GM23338 (cell line): ENCODE data around the gene P4HTM. TPM values are rescaled to one million over a fixed set of nuclear protein-coding genes. Genes with fewer than 3 reads are reported as not detected.

ENCODE experiments used
- ATAC-seq: fragments of 200-7000 bp; cut with Tn5 transposase; 3 replicates; pipeline ENCODE4 v1.9.1; 2020
- DNase-seq: peaks from one replicate; pipeline ENCODE4 v3.0.0-alpha.2; 2015; ENCODE audit warnings: low spot score
- H2AFZ ChIP-seq: fragments of 200-600 bp; sonication (generic); 2 replicates; pipeline ENCODE4 v1.8.0; 2016; ENCODE audit warnings: antibody characterized with exemption, mild to moderate bottlenecking, moderate library complexity
- H3F3A ChIP-seq: fragments of 200-600 bp; sonication (generic); replicated peaks from 2 replicates; pipeline ENCODE4 v1.8.0; 2017; ENCODE audit warnings: antibody characterized with exemption, mixed run types, low read depth
- H3K27ac ChIP-seq: fragments of 200-600 bp; sonication (generic); 2 replicates; pipeline ENCODE4 v1.6.1; 2016; ENCODE audit warnings: low read depth
- H3K27me3 ChIP-seq: fragments of 200-600 bp; sonication (generic); 2 replicates; pipeline ENCODE4 v1.8.0; 2016; ENCODE audit warnings: mild to moderate bottlenecking, mixed run types, moderate library complexity; ENCODE audit not compliant: insufficient read depth
- H3K36me3 ChIP-seq: fragments of 200-600 bp; sonication (generic); 2 replicates; pipeline ENCODE4 v1.8.0; 2016; ENCODE audit warnings: mild to moderate bottlenecking; ENCODE audit not compliant: insufficient read depth
- H3K4me1 ChIP-seq: fragments of 200-600 bp; sonication (generic); 2 replicates; pipeline ENCODE4 v1.8.0; 2016; ENCODE audit warnings: mild to moderate bottlenecking, moderate library complexity; ENCODE audit not compliant: insufficient read depth
- H3K4me2 ChIP-seq: fragments of 200-600 bp; sonication (generic); 2 replicates; pipeline ENCODE4 v1.7.1; 2017; ENCODE audit warnings: mixed run types
- H3K4me3 ChIP-seq: fragments of 200-600 bp; sonication (generic); 2 replicates; pipeline ENCODE4 v1.6.1; 2016; ENCODE audit warnings: mixed run types
- H3K79me2 ChIP-seq: fragments of 200-600 bp; sonication (generic); replicated peaks from 2 replicates; pipeline ENCODE4 v1.8.0; 2017; ENCODE audit warnings: mild to moderate bottlenecking; ENCODE audit not compliant: insufficient read depth
- H3K9me2 ChIP-seq: fragments of 200-600 bp; sonication (generic); 2 replicates; pipeline ENCODE4 v1.8.0; 2017; ENCODE audit not compliant: insufficient read depth
- H4K20me1 ChIP-seq: fragments of 200-600 bp; sonication (generic); replicated peaks from 2 replicates; pipeline ENCODE4 v1.8.0; 2017; ENCODE audit warnings: mild to moderate bottlenecking; ENCODE audit not compliant: insufficient read depth
- H3K27ac Mint-ChIP-seq: 2 replicates; pipeline ENCODE4 v1.8.0; 2020; ENCODE audit warnings: inconsistent platforms, mild to moderate bottlenecking, moderate library complexity, mixed read lengths
- H3K27me3 Mint-ChIP-seq: 3 replicates; pipeline ENCODE4 v1.8.0; 2022; ENCODE audit warnings: low read depth, mild to moderate bottlenecking, moderate library complexity, mixed read lengths, inconsistent platforms; ENCODE audit not compliant: insufficient read depth, poor library complexity
- H3K36me3 Mint-ChIP-seq: 3 replicates; pipeline ENCODE4 v1.8.0; 2021; ENCODE audit warnings: low read depth, mild to moderate bottlenecking, inconsistent platforms, moderate library complexity, mixed read lengths
- H3K4me1 Mint-ChIP-seq: 3 replicates; pipeline ENCODE4 v1.8.0; 2020; ENCODE audit warnings: mild to moderate bottlenecking, inconsistent platforms, mixed read lengths
- H3K4me3 Mint-ChIP-seq: 3 replicates; pipeline ENCODE4 v1.8.0; 2021; ENCODE audit warnings: moderate library complexity, mild to moderate bottlenecking, inconsistent platforms, mixed read lengths
- H3K9me3 Mint-ChIP-seq: 3 replicates; pipeline ENCODE4 v1.8.0; 2020; ENCODE audit warnings: moderate library complexity, mild to moderate bottlenecking, inconsistent platforms, mixed read lengths
- CREB1 ChIP-seq: fragments of 250-450 bp; sonication (Bioruptor Pico); IDR thresholded peaks from 2 replicates; pipeline ENCODE4 v1.5.0; 2020; ENCODE audit warnings: low read depth, mild to moderate bottlenecking, moderate library complexity
- CTCF ChIP-seq, 2 experiments: fragments of 200-600 bp in 1 of 2; sonication (generic) in 1 of 2; conservative IDR thresholded peaks; 2 replicates each; pipeline versions ENCODE4 v1.5.1 to v1.6.1; 2016 to 2017; ENCODE audit warnings: antibody characterized with exemption in 2 of 2, low read depth in 2 of 2, mild to moderate bottlenecking in 2 of 2, moderate library complexity in 1 of 2
- ETS1 ChIP-seq: IDR thresholded peaks from 2 replicates; pipeline ENCODE4 v1.6.1; 2016; ENCODE audit warnings: antibody characterized with exemption
- EZH2 ChIP-seq: fragments of 200-600 bp; sonication (generic); IDR thresholded peaks from one replicate; pipeline ENCODE4 v1.8.0; 2017; ENCODE audit warnings: antibody characterized with exemption, mild to moderate bottlenecking, low read depth; ENCODE audit not compliant: unreplicated experiment
- EZH2phosphoT487 ChIP-seq: fragments of 200-600 bp; sonication (generic); IDR thresholded peaks from one replicate; pipeline ENCODE4 v1.8.1; 2018; ENCODE audit warnings: antibody characterized with exemption; ENCODE audit not compliant: unreplicated experiment
- NANOG ChIP-seq: IDR thresholded peaks from 2 replicates; pipeline ENCODE4 v1.6.1; 2016; ENCODE audit warnings: antibody characterized with exemption, borderline replicate concordance
- POLR2AphosphoS5 ChIP-seq: IDR thresholded peaks from 2 replicates; pipeline ENCODE4 v1.6.1; 2016; ENCODE audit warnings: antibody characterized with exemption, low read depth
- REST ChIP-seq: IDR thresholded peaks from one replicate; pipeline ENCODE4 v1.6.1; 2018; ENCODE audit warnings: antibody characterized with exemption; ENCODE audit not compliant: unreplicated experiment
- STAT1 ChIP-seq: IDR thresholded peaks from one replicate; pipeline ENCODE4 v1.6.1; 2016; ENCODE audit warnings: antibody characterized with exemption; ENCODE audit not compliant: unreplicated experiment
- ZNF114 ChIP-seq: fragments of 250-450 bp; sonication (Bioruptor Pico); IDR thresholded peaks from 2 replicates; pipeline ENCODE4 v1.5.0; 2020; ENCODE audit warnings: mild to moderate bottlenecking, moderate library complexity
- ZNF331 ChIP-seq: fragments of 250-450 bp; sonication (Bioruptor Pico); IDR thresholded peaks from 2 replicates; pipeline ENCODE4 v1.5.0; 2020; ENCODE audit warnings: low read depth, mild to moderate bottlenecking, moderate library complexity
- ZNF462 ChIP-seq: fragments of 250-450 bp; sonication (Bioruptor Pico); IDR thresholded peaks from 2 replicates; pipeline ENCODE4 v1.5.0; 2020; ENCODE audit warnings: mild to moderate bottlenecking, moderate library complexity
- polyA plus RNA-seq: library from polyadenylated mRNA; unstranded; fragments of >200 nt; fragmentation: Nextera tagmentation; extraction: Ambion mirVana; gene quantifications from 2 replicates; pipeline ENCODE4 v1.2.1, GENCODE V29; 2016
- total RNA-seq: library from RNA; depleted of rRNA; stranded (reverse); fragments of >200 nt; shearing (Covaris generic); gene quantifications from 2 replicates; pipeline ENCODE4 v1.2.3, GENCODE V29; 2014

The P4HTM gene
- total and polyA plus RNA-seq, 2 experiments from 2014 or later, result 15.9 to 28.7 TPM

- Histone ChIP-seq H3K4me2 (peak overlapping the region; percentile 99; the same call in 1 of the 2 replicates), H3K4me3 (peak overlapping the region; percentile 97; the same call in 1 of the 2 replicates), H4K20me1 (peaks cover 13% of the 10 kb centered on the region), H2AFZ (no peak overlapping the region), H3K79me2 (peaks cover 13% of the 10 kb centered on the region), H3K36me3 (peaks cover 15% of the 10 kb centered on the region), H3K9me2 (no peaks in the 10 kb centered on the region), H3F3A (peaks cover 36% of the 10 kb centered on the region), H3K4me1 (peaks cover 19% of the 10 kb centered on the region; the same call in 1 of the 2 replicates), H3K27ac (no peak overlapping the region), H3K27me3 (no peaks in the 10 kb centered on the region)
- Mint-ChIP-seq H3K4me1 (peaks cover 19% of the 10 kb centered on the region), H3K4me3 (peak overlapping the region; percentile 93), H3K36me3 (peaks cover 54% of the 10 kb centered on the region), H3K9me3 (no peaks in the 10 kb centered on the region; the same call in 2 of the 3 replicates), H3K27me3 (peaks cover 23% of the 10 kb centered on the region), H3K27ac (no peak overlapping the region)
- no peak for DNase-seq
- no peak for ATAC-seq
- no peak for TF ChIP-seq POLR2AphosphoS5
- TF ChIP-seq STAT1, result no peak
- TF ChIP-seq CREB1 (CRISPR knock-in tag), result no peak
- no peak for TF ChIP-seq EZH2
- TF ChIP-seq ZNF462 (CRISPR knock-in tag), result no peak
- no peak for TF ChIP-seq REST
- no peak for TF ChIP-seq ZNF331
- no peak for TF ChIP-seq EZH2phosphoT487
- TF ChIP-seq NANOG, result no peak
- no peak for TF ChIP-seq CTCF (conservative IDR thresholded peaks at IDR 0.05; ENCODE audit: low read depth in 2 of 2)
- no peak for TF ChIP-seq ETS1
- TF ChIP-seq ZNF114 (CRISPR knock-in tag), result no peak
These were observed 26.6 kb downstream of the P4HTM start for GRCh38 chr3:49016414-49017228.
